Measurements from ENCODE around the gene MCM7. TPM values are rescaled to one million over a fixed set of nuclear protein-coding genes. Genes with fewer than 3 reads are reported as not detected.

The MCM7 gene
- total and polyA plus RNA-seq, 2 of the 13 experiments (the other 11 are each of a cell fraction or from before 2014, with no cell fraction given), result 84.5 to 214 TPM

DNA sequence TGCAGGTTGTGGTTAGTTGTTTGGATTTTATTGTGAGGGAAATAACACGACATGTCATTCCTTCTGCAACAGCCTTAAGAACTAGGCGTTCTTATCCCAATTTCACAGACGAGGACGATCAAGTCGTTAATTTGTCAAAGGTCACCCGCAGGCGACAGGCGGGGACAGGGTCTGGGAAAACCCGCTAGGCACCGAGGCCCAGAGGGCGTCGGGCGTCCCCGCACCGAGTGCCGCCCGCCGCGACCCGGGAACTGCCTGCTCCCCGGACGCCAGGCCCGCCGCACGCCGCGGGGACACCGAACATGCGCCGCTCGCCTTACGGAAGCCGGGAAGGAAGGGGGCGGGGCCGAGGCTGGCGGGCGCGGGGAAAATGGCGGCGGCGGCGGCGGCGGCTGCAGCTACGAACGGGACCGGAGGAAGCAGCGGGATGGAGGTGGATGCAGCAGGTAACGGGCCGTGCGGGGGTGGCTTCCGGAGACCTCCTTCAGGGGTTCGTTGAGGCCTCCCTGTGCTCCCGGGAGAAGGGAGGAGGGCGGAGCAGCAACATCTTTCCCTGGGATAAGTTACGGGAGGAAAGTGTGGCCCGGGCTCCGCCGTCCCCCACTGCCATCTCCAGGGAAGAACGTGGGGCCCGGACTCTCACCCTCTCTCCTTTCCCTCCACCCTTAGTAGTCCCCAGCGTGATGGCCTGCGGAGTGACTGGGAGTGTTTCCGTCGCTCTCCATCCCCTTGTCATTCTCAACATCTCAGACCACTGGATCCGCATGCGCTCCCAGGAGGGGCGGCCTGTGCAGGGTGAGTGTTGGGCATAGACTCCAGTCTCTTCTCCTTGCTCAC, 12.4 kb downstream of the MCM7 start, which contains the start of gene COPS6 (continued):
- TF ChIP-seq ZNF782 (CRISPR knock-in tag; IDR thresholded peaks at IDR 0.05; ENCODE audit: borderline replicate concordance) (peak; percentile 94; the same call in 1 of the 2 replicates), BHLHE40 (IDR thresholded peaks at IDR 0.05; ENCODE audit: low read length) (0 out of 2 replicates have a peak, but pooled peaks have one; percentile 32), ZNF557 (CRISPR knock-in tag; IDR thresholded peaks at IDR 0.05) (peak; percentile 93; the same call in 1 of the 2 replicates), ZNF207 (IDR thresholded peaks at IDR 0.05; ENCODE audit: borderline replicate concordance) (no peak), MBNL3 (CRISPR knock-in tag; conservative IDR thresholded peaks at IDR 0.05) (no peak), ETV6 (CRISPR knock-in tag; conservative IDR thresholded peaks at IDR 0.05) (peak; percentile 66; the same call in 1 of the 2 replicates), ZNF160 (CRISPR knock-in tag; IDR thresholded peaks at IDR 0.05) (peak; percentile 75; the same call in 1 of the 2 replicates), FOSL1 (CRISPR knock-in tag; IDR thresholded peaks at IDR 0.05; ENCODE audit: borderline replicate concordance) (no peak), NR2C2 (CRISPR knock-in tag; IDR thresholded peaks at IDR 0.05; ENCODE audit: borderline replicate concordance) (peak; percentile 92), ZFP37 (CRISPR knock-in tag; IDR thresholded peaks at IDR 0.05; ENCODE audit: borderline replicate concordance) (peak; percentile 63; the same call in 1 of the 2 replicates), MTF1 (CRISPR knock-in tag; IDR thresholded peaks at IDR 0.05) (no peak; the same call in 1 of the 2 replicates), ELF3 (CRISPR knock-in tag; IDR thresholded peaks at IDR 0.05) (peak; percentile 80; the same call in 1 of the 2 replicates), DPF2 (CRISPR knock-in tag; IDR thresholded peaks at IDR 0.05; ENCODE audit: borderline replicate concordance, low read depth) (no peak), TMF1 (CRISPR knock-in tag; IDR thresholded peaks at IDR 0.05; ENCODE audit: low read depth) (peak; percentile 97), RELA (CRISPR knock-in tag; IDR thresholded peaks at IDR 0.05) (no peak), POGZ (CRISPR knock-in tag; IDR thresholded peaks at IDR 0.05) (no peak; the same call in 1 of the 2 replicates), ZNF296 (CRISPR knock-in tag; conservative IDR thresholded peaks at IDR 0.05) (peak; percentile 88), ATF7 (IDR thresholded peaks at IDR 0.05) (no peak), ATF7 (CRISPR knock-in tag; IDR thresholded peaks at IDR 0.05) (peak; percentile 53; the same call in 1 of the 2 replicates)
- TF ChIP-seq, protein P1, sequence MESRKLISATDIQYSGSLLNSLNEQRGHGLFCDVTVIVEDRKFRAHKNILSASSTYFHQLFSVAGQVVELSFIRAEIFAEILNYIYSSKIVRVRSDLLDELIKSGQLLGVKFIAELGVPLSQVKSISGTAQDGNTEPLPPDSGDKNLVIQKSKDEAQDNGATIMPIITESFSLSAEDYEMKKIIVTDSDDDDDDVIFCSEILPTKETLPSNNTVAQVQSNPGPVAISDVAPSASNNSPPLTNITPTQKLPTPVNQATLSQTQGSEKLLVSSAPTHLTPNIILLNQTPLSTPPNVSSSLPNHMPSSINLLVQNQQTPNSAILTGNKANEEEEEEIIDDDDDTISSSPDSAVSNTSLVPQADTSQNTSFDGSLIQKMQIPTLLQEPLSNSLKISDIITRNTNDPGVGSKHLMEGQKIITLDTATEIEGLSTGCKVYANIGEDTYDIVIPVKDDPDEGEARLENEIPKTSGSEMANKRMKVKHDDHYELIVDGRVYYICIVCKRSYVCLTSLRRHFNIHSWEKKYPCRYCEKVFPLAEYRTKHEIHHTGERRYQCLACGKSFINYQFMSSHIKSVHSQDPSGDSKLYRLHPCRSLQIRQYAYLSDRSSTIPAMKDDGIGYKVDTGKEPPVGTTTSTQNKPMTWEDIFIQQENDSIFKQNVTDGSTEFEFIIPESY (CRISPR knock-in tag; IDR thresholded peaks at IDR 0.05), result peak; percentile 33; the same call in 1 of the 2 replicates
- TF ChIP-seq, protein P2, sequence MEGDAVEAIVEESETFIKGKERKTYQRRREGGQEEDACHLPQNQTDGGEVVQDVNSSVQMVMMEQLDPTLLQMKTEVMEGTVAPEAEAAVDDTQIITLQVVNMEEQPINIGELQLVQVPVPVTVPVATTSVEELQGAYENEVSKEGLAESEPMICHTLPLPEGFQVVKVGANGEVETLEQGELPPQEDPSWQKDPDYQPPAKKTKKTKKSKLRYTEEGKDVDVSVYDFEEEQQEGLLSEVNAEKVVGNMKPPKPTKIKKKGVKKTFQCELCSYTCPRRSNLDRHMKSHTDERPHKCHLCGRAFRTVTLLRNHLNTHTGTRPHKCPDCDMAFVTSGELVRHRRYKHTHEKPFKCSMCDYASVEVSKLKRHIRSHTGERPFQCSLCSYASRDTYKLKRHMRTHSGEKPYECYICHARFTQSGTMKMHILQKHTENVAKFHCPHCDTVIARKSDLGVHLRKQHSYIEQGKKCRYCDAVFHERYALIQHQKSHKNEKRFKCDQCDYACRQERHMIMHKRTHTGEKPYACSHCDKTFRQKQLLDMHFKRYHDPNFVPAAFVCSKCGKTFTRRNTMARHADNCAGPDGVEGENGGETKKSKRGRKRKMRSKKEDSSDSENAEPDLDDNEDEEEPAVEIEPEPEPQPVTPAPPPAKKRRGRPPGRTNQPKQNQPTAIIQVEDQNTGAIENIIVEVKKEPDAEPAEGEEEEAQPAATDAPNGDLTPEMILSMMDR (CRISPR knock-in tag; IDR thresholded peaks at IDR 0.05), result no peak
- TF ChIP-seq, protein P3, sequence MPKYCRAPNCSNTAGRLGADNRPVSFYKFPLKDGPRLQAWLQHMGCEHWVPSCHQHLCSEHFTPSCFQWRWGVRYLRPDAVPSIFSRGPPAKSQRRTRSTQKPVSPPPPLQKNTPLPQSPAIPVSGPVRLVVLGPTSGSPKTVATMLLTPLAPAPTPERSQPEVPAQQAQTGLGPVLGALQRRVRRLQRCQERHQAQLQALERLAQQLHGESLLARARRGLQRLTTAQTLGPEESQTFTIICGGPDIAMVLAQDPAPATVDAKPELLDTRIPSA (CRISPR knock-in tag; IDR thresholded peaks at IDR 0.05; ENCODE audit: borderline replicate concordance), result peak; percentile 80; the same call in 1 of the 2 replicates
- TF ChIP-seq, protein P4, sequence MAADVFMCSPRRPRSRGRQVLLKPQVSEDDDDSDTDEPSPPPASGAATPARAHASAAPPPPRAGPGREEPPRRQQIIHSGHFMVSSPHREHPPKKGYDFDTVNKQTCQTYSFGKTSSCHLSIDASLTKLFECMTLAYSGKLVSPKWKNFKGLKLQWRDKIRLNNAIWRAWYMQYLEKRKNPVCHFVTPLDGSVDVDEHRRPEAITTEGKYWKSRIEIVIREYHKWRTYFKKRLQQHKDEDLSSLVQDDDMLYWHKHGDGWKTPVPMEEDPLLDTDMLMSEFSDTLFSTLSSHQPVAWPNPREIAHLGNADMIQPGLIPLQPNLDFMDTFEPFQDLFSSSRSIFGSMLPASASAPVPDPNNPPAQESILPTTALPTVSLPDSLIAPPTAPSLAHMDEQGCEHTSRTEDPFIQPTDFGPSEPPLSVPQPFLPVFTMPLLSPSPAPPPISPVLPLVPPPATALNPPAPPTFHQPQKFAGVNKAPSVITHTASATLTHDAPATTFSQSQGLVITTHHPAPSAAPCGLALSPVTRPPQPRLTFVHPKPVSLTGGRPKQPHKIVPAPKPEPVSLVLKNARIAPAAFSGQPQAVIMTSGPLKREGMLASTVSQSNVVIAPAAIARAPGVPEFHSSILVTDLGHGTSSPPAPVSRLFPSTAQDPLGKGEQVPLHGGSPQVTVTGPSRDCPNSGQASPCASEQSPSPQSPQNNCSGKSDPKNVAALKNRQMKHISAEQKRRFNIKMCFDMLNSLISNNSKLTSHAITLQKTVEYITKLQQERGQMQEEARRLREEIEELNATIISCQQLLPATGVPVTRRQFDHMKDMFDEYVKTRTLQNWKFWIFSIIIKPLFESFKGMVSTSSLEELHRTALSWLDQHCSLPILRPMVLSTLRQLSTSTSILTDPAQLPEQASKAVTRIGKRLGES (CRISPR knock-in tag; IDR thresholded peaks at IDR 0.05; ENCODE audit: borderline replicate concordance), result peak; percentile 34; the same call in 1 of the 2 replicates

Measured in HepG2 (cell line).